ENCODE results near the gene MAP2K2. TPM values are rescaled to one million over a fixed set of nuclear protein-coding genes. Genes with fewer than 3 reads are reported as not detected.

Gene MAP2K2
- total and polyA plus RNA-seq, 7 experiments from 2014 or later = 40.5 to 162 (median 121) TPM

GRCh38 chr19:4059453-4059871, 64.5 kb downstream of the MAP2K2 start:
- Histone ChIP-seq H3K27ac (ENCODE audit: low read depth, low read length) (peak overlapping the region; percentile 49), H3K36me3 (ENCODE audit: control insufficient read depth in 2 of 3, insufficient read depth in 3 of 3, low read length in 3 of 3) (peaks cover 0 to 41% (median 3%) of the 10 kb centered on the region in 3 experiments), H3K27me3 (ENCODE audit: control insufficient read depth in 2 of 2, insufficient read depth in 2 of 2, low read length in 2 of 2) (no peaks in the 10 kb centered on the region), H3K4me3 (ENCODE audit: low read length) (no peak overlapping the region), H3K4me1 (ENCODE audit: control insufficient read depth in 2 of 2, insufficient read depth in 2 of 2, low read length in 2 of 2) (peaks cover 42 to 51% of the 10 kb centered on the region in 2 donors), H3K9me3 (ENCODE audit: control insufficient read depth in 2 of 3, low read length in 3 of 3) (no peaks in the 10 kb centered on the region)
- intact Hi-C loops (cut with micrococcal nuclease) = no loop called here
- Mint-ChIP-seq H3K27ac (peak overlapping the region in 1 of 9 donors; percentile 48), H3K36me3 (peaks cover 0 to 12% (median 0%) of the 10 kb centered on the region in 5 donors), H3K4me1 (peaks cover 5 to 47% (median 30%) of the 10 kb centered on the region in 7 donors), H3K4me3 (no peak overlapping the region), H3K9me3 (no peaks in the 10 kb centered on the region), H3K27me3 (no peaks in the 10 kb centered on the region)
- ATAC-seq (no peak), DNase-seq (no peak)
- ChIA-PET CTCF (no interaction called here), POLR2A (no interaction called here)

- CTCF ChIA-PET = no interaction called here
Observed at GRCh38 chr19:4058693-4059452, 65.0 kb downstream of the MAP2K2 start.

GRCh38 chr19:4057931-4058692, 65.8 kb downstream of the MAP2K2 start:
- intact Hi-C loops (cut with micrococcal nuclease) = no loop called here
- Histone ChIP-seq H3K36me3 (ENCODE audit: control insufficient read depth in 2 of 3, insufficient read depth in 3 of 3, low read length in 3 of 3) (peaks cover 2 to 45% (median 11%) of the 10 kb centered on the region in 3 experiments), H3K4me1 (ENCODE audit: control insufficient read depth in 2 of 2, insufficient read depth in 2 of 2, low read length in 2 of 2) (peaks cover 29 to 54% of the 10 kb centered on the region in 2 donors), H3K4me3 (ENCODE audit: low read length) (no peak overlapping the region), H3K27ac (ENCODE audit: low read depth, low read length) (no peak overlapping the region), H3K27me3 (ENCODE audit: control insufficient read depth in 2 of 2, insufficient read depth in 2 of 2, low read length in 2 of 2) (no peaks in the 10 kb centered on the region), H3K9me3 (ENCODE audit: control insufficient read depth in 2 of 3, low read length in 3 of 3) (no peaks in the 10 kb centered on the region)
- ATAC-seq = peak; percentile 76
- H3K27me3 Mint-ChIP-seq = no peaks in the 10 kb centered on the region
- peaks cover 0 to 4% (median 0%) of the 10 kb centered on the region in 11 donors for H3K9me3 Mint-ChIP-seq
- peaks cover 6 to 16% (median 7%) of the 10 kb centered on the region in 5 donors for H3K36me3 Mint-ChIP-seq
- ChIA-PET CTCF (no interaction called here), POLR2A (no interaction called here)
- H3K4me1 Mint-ChIP-seq = peaks cover 12 to 49% (median 29%) of the 10 kb centered on the region in 7 donors
- peak overlapping the region in 3 of 9 donors; percentile 50 to 56 (median 54) for H3K27ac Mint-ChIP-seq
- peak in 1 of 9 donors; percentile 57 for DNase-seq
- H3K4me3 Mint-ChIP-seq = peak overlapping the region in 1 of 10 donors; percentile 60

More at GRCh38 chr19:4058693-4059452, 65.0 kb downstream of the MAP2K2 start:
- no peaks in the 10 kb centered on the region for H3K27me3 Mint-ChIP-seq
- H3K9me3 Mint-ChIP-seq = no peaks in the 10 kb centered on the region
- POLR2A ChIA-PET = no interaction called here
- intact Hi-C loops (cut with micrococcal nuclease) = no loop called here
- Histone ChIP-seq H3K9me3 (ENCODE audit: control insufficient read depth in 2 of 3, low read length in 3 of 3) (no peaks in the 10 kb centered on the region), H3K27ac (ENCODE audit: low read depth, low read length) (peak overlapping the region; percentile 49), H3K36me3 (ENCODE audit: control insufficient read depth in 2 of 3, insufficient read depth in 3 of 3, low read length in 3 of 3) (peaks cover 0 to 43% (median 4%) of the 10 kb centered on the region in 3 experiments), H3K4me1 (ENCODE audit: control insufficient read depth in 2 of 2, insufficient read depth in 2 of 2, low read length in 2 of 2) (peaks cover 36 to 51% of the 10 kb centered on the region in 2 donors), H3K27me3 (ENCODE audit: control insufficient read depth in 2 of 2, insufficient read depth in 2 of 2, low read length in 2 of 2) (no peaks in the 10 kb centered on the region), H3K4me3 (ENCODE audit: low read length) (no peak overlapping the region)
- peaks cover 0 to 11% (median 0%) of the 10 kb centered on the region in 5 donors for H3K36me3 Mint-ChIP-seq
- ATAC-seq = no peak
- no peak overlapping the region for H3K4me3 Mint-ChIP-seq
- peaks cover 5 to 46% (median 29%) of the 10 kb centered on the region in 7 donors for H3K4me1 Mint-ChIP-seq
- peak overlapping the region in 1 of 9 donors; percentile 48 for H3K27ac Mint-ChIP-seq
- no peak for DNase-seq

- ChIA-PET CTCF (no interaction called here), POLR2A (interaction anchor here (1.3 kb wide), 1 partner anchor 62 kb away, joined by 3 read pairs; no protein-coding TSS in a partner anchor)
- Histone ChIP-seq H3K36me3 (ENCODE audit: control insufficient read depth in 2 of 3, insufficient read depth in 3 of 3, low read length in 3 of 3) (peaks cover 5 to 52% (median 16%) of the 10 kb centered on the region in 3 experiments), H3K9me3 (ENCODE audit: control insufficient read depth in 2 of 3, low read length in 3 of 3) (no peaks in the 10 kb centered on the region), H3K27me3 (ENCODE audit: control insufficient read depth in 2 of 2, insufficient read depth in 2 of 2, low read length in 2 of 2) (no peaks in the 10 kb centered on the region), H3K27ac (ENCODE audit: low read depth, low read length) (no peak overlapping the region), H3K4me3 (ENCODE audit: low read length) (no peak overlapping the region), H3K4me1 (ENCODE audit: control insufficient read depth in 2 of 2, insufficient read depth in 2 of 2, low read length in 2 of 2) (peaks cover 5 to 29% of the 10 kb centered on the region in 2 donors)
- Mint-ChIP-seq H3K4me1 (peaks cover 24 to 45% (median 30%) of the 10 kb centered on the region in 7 donors), H3K9me3 (peaks cover 0 to 4% (median 0%) of the 10 kb centered on the region in 11 donors), H3K27me3 (no peaks in the 10 kb centered on the region), H3K4me3 (no peak overlapping the region), H3K36me3 (peaks cover 11 to 31% (median 17%) of the 10 kb centered on the region in 5 donors), H3K27ac (peak overlapping the region in 1 of 9 donors; percentile 19)
- ATAC-seq (no peak), DNase-seq (no peak)
- intact Hi-C loops (cut with micrococcal nuclease) = no loop called here
Observed at GRCh38 chr19:4055209-4055552, 68.7 kb downstream of the MAP2K2 start.

GRCh38 chr19:4054441-4055208, 69.3 kb downstream of the MAP2K2 start:
- POLR2A ChIA-PET = no interaction called here
- H3K27me3 Mint-ChIP-seq = no peaks in the 10 kb centered on the region

More at GRCh38 chr19:4054441-4055208, 69.3 kb downstream of the MAP2K2 start:
- peaks cover 4 to 24% of the 10 kb centered on the region in 2 donors for H3K4me1 ChIP-seq (ENCODE audit: control insufficient read depth in 2 of 2, insufficient read depth in 2 of 2, low read length in 2 of 2)
- no peak for DNase-seq
- no peaks in the 10 kb centered on the region for H3K9me3 ChIP-seq (ENCODE audit: control insufficient read depth in 2 of 3, low read length in 3 of 3)
- H3K4me3 ChIP-seq (ENCODE audit: low read length) = no peak overlapping the region
- Mint-ChIP-seq H3K27ac (no peak overlapping the region), H3K4me3 (no peak overlapping the region), H3K9me3 (peaks cover 0 to 4% (median 0%) of the 10 kb centered on the region in 11 donors), H3K4me1 (peaks cover 29 to 49% (median 32%) of the 10 kb centered on the region in 7 donors), H3K36me3 (peaks cover 11 to 34% (median 20%) of the 10 kb centered on the region in 5 donors)
- no peaks in the 10 kb centered on the region for H3K27me3 ChIP-seq (ENCODE audit: control insufficient read depth in 2 of 2, insufficient read depth in 2 of 2, low read length in 2 of 2)
- CTCF ChIA-PET = no interaction called here
- peaks cover 5 to 53% (median 16%) of the 10 kb centered on the region in 3 experiments for H3K36me3 ChIP-seq (ENCODE audit: control insufficient read depth in 2 of 3, insufficient read depth in 3 of 3, low read length in 3 of 3)
- intact Hi-C loops (cut with micrococcal nuclease) = no loop called here
- H3K27ac ChIP-seq (ENCODE audit: low read depth, low read length) = no peak overlapping the region
- ATAC-seq = no peak
